Trophoblast cell (in vitro differentiated cells and primary cell): Measurements from ENCODE around the gene CAD.

ENCODE experiments used
- DNase-seq, 2 donors: peaks; one replicate each; pipeline ENCODE4 v3.0.0-alpha.2; 2016
- H2AFZ ChIP-seq: 2 replicates; pipeline ENCODE4 v1.6.1; 2013; ENCODE audit warnings: low read length, moderate library complexity, mild to moderate bottlenecking; ENCODE audit not compliant: insufficient read depth, poor library complexity
- H2AK5ac ChIP-seq: 2 replicates; pipeline ENCODE4 v1.6.1; 2013; ENCODE audit warnings: mild to moderate bottlenecking, low read length
- H2BK120ac ChIP-seq: 2 replicates; pipeline ENCODE4 v1.6.1; 2013; ENCODE audit warnings: low read length, mild to moderate bottlenecking, moderate library complexity; ENCODE audit not compliant: insufficient read depth, poor library complexity
- H2BK12ac ChIP-seq: 2 replicates; pipeline ENCODE4 v1.6.1; 2013; ENCODE audit warnings: mild to moderate bottlenecking, low read length, moderate library complexity
- H2BK5ac ChIP-seq: 2 replicates; pipeline ENCODE4 v1.6.1; 2013; ENCODE audit warnings: low read length, low read depth, moderate library complexity, mild to moderate bottlenecking; ENCODE audit not compliant: poor library complexity
- H3K14ac ChIP-seq: 2 replicates; pipeline ENCODE4 v1.6.1; 2013; ENCODE audit warnings: mild to moderate bottlenecking, low read length
- H3K18ac ChIP-seq: 2 replicates; pipeline ENCODE4 v1.6.1; 2013; ENCODE audit warnings: mild to moderate bottlenecking, low read length
- H3K23ac ChIP-seq: 2 replicates; pipeline ENCODE4 v1.6.1; 2013; ENCODE audit warnings: low read length
- H3K27ac ChIP-seq: 2 replicates; pipeline ENCODE4 v1.5.1; 2013; ENCODE audit warnings: low read depth, mild to moderate bottlenecking, inconsistent platforms, low read length, moderate library complexity
- H3K27me3 ChIP-seq: 2 replicates; pipeline ENCODE4 v1.6.1; 2013; ENCODE audit warnings: inconsistent platforms, mild to moderate bottlenecking, low read length, moderate library complexity; ENCODE audit not compliant: insufficient read depth
- H3K36me3 ChIP-seq, 2 experiments: 1 replicate in 1 of 2; 2 replicates in 1 of 2; pipeline ENCODE4 v1.6.1; 2013; ENCODE audit warnings: low read length in 2 of 2, mild to moderate bottlenecking in 2 of 2, moderate library complexity in 1 of 2; ENCODE audit not compliant: insufficient read depth in 2 of 2, control insufficient read depth in 1 of 2
- H3K4ac ChIP-seq: 2 replicates; pipeline ENCODE4 v1.6.1; 2013; ENCODE audit warnings: low read depth, mild to moderate bottlenecking, low read length, moderate library complexity
- H3K4me1 ChIP-seq, 2 experiments: 1 replicate in 1 of 2; 2 replicates in 1 of 2; pipeline ENCODE4 v1.6.1; 2013; ENCODE audit warnings: low read length in 2 of 2, mild to moderate bottlenecking in 2 of 2, moderate library complexity in 1 of 2; ENCODE audit not compliant: insufficient read depth in 2 of 2, control insufficient read depth in 1 of 2
- H3K4me2 ChIP-seq: 2 replicates; pipeline ENCODE4 v1.6.1; 2013; ENCODE audit warnings: inconsistent platforms, mild to moderate bottlenecking, low read length, moderate library complexity
- H3K4me3 ChIP-seq: 2 replicates; pipeline ENCODE4 v1.5.1; 2013; ENCODE audit warnings: mild to moderate bottlenecking, low read depth, low read length, inconsistent platforms
- H3K79me1 ChIP-seq: one replicate; pipeline ENCODE4 v1.6.1; 2013; ENCODE audit warnings: low read length
- H3K79me2 ChIP-seq: 2 replicates; pipeline ENCODE4 v1.6.1; 2013; ENCODE audit warnings: low read length, mild to moderate bottlenecking; ENCODE audit not compliant: control insufficient read depth, insufficient read depth, poor library complexity
- H3K9ac ChIP-seq: 2 replicates; pipeline ENCODE4 v1.6.1; 2013; ENCODE audit warnings: mild to moderate bottlenecking, low read length
- H3K9me3 ChIP-seq: 2 replicates; pipeline ENCODE4 v1.6.1; 2013; ENCODE audit warnings: low read depth, mild to moderate bottlenecking, control low read depth, inconsistent platforms, low read length; ENCODE audit not compliant: insufficient read depth
- H4K12ac ChIP-seq: 2 replicates; pipeline ENCODE4 v1.6.1; 2013; ENCODE audit warnings: low read depth, mild to moderate bottlenecking, low read length, moderate library complexity
- H4K8ac ChIP-seq: 2 replicates; pipeline ENCODE4 v1.6.1; 2013; ENCODE audit warnings: low read depth, mild to moderate bottlenecking, low read length, moderate library complexity
- H4K91ac ChIP-seq: one replicate; pipeline ENCODE4 v1.6.1; 2013; ENCODE audit warnings: low read depth, mild to moderate bottlenecking, low read length, moderate library complexity
- WGBS: extraction: QIAGEN DNeasy Blood & Tissue Kit; methylation state at CpG from one replicate; pipeline ENCODE4 v1.1.7; 2013; ENCODE audit warnings: missing lambda C conversion rate; ENCODE audit not compliant: insufficient read length, insufficient coverage; ENCODE audit errors: extremely low coverage; 5-methylcytosine and 5-hydroxymethylcytosine counted together

Gene CAD

GRCh38 chr2:27250652-27251379, 33.6 kb downstream of the CAD start:
- H3K4me2 ChIP-seq, result no peak overlapping the region
- H3K4me3 ChIP-seq, result no peak overlapping the region
- no peak overlapping the region for H3K23ac ChIP-seq
- DNase-seq, result no peak
- no peak overlapping the region for H3K18ac ChIP-seq
- no peak overlapping the region for H3K9ac ChIP-seq
- peak overlapping the region; percentile 17 for H4K8ac ChIP-seq
- H3K4ac ChIP-seq, result no peak overlapping the region
- H4K91ac ChIP-seq, result no peak overlapping the region
- H2BK5ac ChIP-seq, result no peak overlapping the region
- H2BK12ac ChIP-seq, result no peak overlapping the region
- no peaks in the 10 kb centered on the region for H3K27me3 ChIP-seq
- H3K79me1 ChIP-seq, result no peaks in the 10 kb centered on the region
- no peak overlapping the region for H4K12ac ChIP-seq
- H3K27ac ChIP-seq, result no peak overlapping the region
- no peak overlapping the region for H2AK5ac ChIP-seq
- no peak overlapping the region for H2BK120ac ChIP-seq
- H3K9me3 ChIP-seq, result no peaks in the 10 kb centered on the region
- WGBS, result no CpG with 5 or more reads among the region's 13 CpGs
- no peaks in the 10 kb centered on the region for H3K4me1 ChIP-seq
- H3K36me3 ChIP-seq, result no peaks in the 10 kb centered on the region
- H2AFZ ChIP-seq, result no peak overlapping the region
- H3K14ac ChIP-seq, result no peak overlapping the region
- no peaks in the 10 kb centered on the region for H3K79me2 ChIP-seq

- no peak overlapping the region for H3K23ac ChIP-seq
- no peak overlapping the region for H4K8ac ChIP-seq
- H2AFZ ChIP-seq, result no peak overlapping the region
- H2BK5ac ChIP-seq, result no peak overlapping the region
- no peak overlapping the region for H3K4me2 ChIP-seq
- H3K79me2 ChIP-seq, result no peaks in the 10 kb centered on the region
- no peaks in the 10 kb centered on the region for H3K9me3 ChIP-seq
- H3K4me1 ChIP-seq, result no peaks in the 10 kb centered on the region
- H4K12ac ChIP-seq, result no peak overlapping the region
- H3K27me3 ChIP-seq, result no peaks in the 10 kb centered on the region
- no peak overlapping the region for H3K14ac ChIP-seq
- no peak overlapping the region for H3K18ac ChIP-seq
- H2BK12ac ChIP-seq, result no peak overlapping the region
- H3K27ac ChIP-seq, result no peak overlapping the region
- H3K4me3 ChIP-seq, result no peak overlapping the region
- no peaks in the 10 kb centered on the region for H3K79me1 ChIP-seq
- H2AK5ac ChIP-seq, result no peak overlapping the region
- no peak overlapping the region for H2BK120ac ChIP-seq
- no peak overlapping the region for H3K4ac ChIP-seq
- H3K36me3 ChIP-seq, result no peaks in the 10 kb centered on the region
- WGBS, result no CpG with 5 or more reads among the region's 13 CpGs
- DNase-seq, result no peak
- no peak overlapping the region for H4K91ac ChIP-seq
- no peak overlapping the region for H3K9ac ChIP-seq
These were observed 34.6 kb downstream of the CAD start for GRCh38 chr2:27251766-27252165.

GRCh38 chr2:27255187-27255586, 38.0 kb downstream of the CAD start:
- Histone ChIP-seq H3K4ac (no peak overlapping the region), H4K91ac (no peak overlapping the region), H3K4me1 (no peaks in the 10 kb centered on the region), H3K4me3 (no peak overlapping the region), H3K27me3 (peaks cover 3% of the 10 kb centered on the region), H4K12ac (no peak overlapping the region), H2BK5ac (no peak overlapping the region), H3K79me2 (no peaks in the 10 kb centered on the region), H2AFZ (no peak overlapping the region), H3K27ac (no peak overlapping the region), H3K4me2 (no peak overlapping the region), H3K18ac (no peak overlapping the region), H3K14ac (no peak overlapping the region), H2BK12ac (no peak overlapping the region), H2BK120ac (no peak overlapping the region), H3K79me1 (no peaks in the 10 kb centered on the region), H3K9ac (no peak overlapping the region), H2AK5ac (no peak overlapping the region), H4K8ac (no peak overlapping the region), H3K9me3 (no peaks in the 10 kb centered on the region), H3K36me3 (no peaks in the 10 kb centered on the region), H3K23ac (no peak overlapping the region)
- no peak for DNase-seq
- no CpG with 5 or more reads among the region's 13 CpGs for WGBS

- H2BK5ac ChIP-seq, result no peak overlapping the region
- H3K9ac ChIP-seq, result no peak overlapping the region
- no peak overlapping the region for H4K12ac ChIP-seq
- H3K27me3 ChIP-seq, result peaks cover 7% of the 10 kb centered on the region
- WGBS, result no CpG with 5 or more reads among the region's 1 CpG
- no peak overlapping the region for H3K18ac ChIP-seq
- no peak overlapping the region for H3K4ac ChIP-seq
- no peak overlapping the region for H3K4me3 ChIP-seq
- no peak overlapping the region for H3K27ac ChIP-seq
- no peak overlapping the region for H2BK120ac ChIP-seq
- H3K4me2 ChIP-seq, result no peak overlapping the region
- H3K14ac ChIP-seq, result no peak overlapping the region
- no peak overlapping the region for H2AK5ac ChIP-seq
- no peak overlapping the region for H3K23ac ChIP-seq
- no peak for DNase-seq
- no peaks in the 10 kb centered on the region for H3K4me1 ChIP-seq
- H3K36me3 ChIP-seq, result no peaks in the 10 kb centered on the region
- no peaks in the 10 kb centered on the region for H3K79me2 ChIP-seq
- no peaks in the 10 kb centered on the region for H3K79me1 ChIP-seq
- H2BK12ac ChIP-seq, result no peak overlapping the region
- H3K9me3 ChIP-seq, result no peaks in the 10 kb centered on the region
- no peak overlapping the region for H2AFZ ChIP-seq
- H4K8ac ChIP-seq, result no peak overlapping the region
- H4K91ac ChIP-seq, result no peak overlapping the region
These were observed 38.5 kb downstream of the CAD start for GRCh38 chr2:27255660-27256059.
